Epithelial cell of esophagus (primary cell): Measurements from ENCODE around the gene MIPEP.
"Not testable (repeated sequence)": the region's sequence is repeated elsewhere in the genome, so short reads cannot be mapped to it uniquely, and the experiment has no call there.

Experiments used
- DNase-seq: peaks from one replicate; pipeline ENCODE4 v3.0.0; 2010; ENCODE audit warnings: low read depth
- H3K4me3 ChIP-seq: 2 replicates; pipeline ENCODE4 v1.5.1; 2011; ENCODE audit warnings: mild to moderate bottlenecking, low read length, control low read depth
- TF ChIP-seq, protein P1 (sequence below): IDR thresholded peaks from 2 replicates; pipeline ENCODE4 v1.5.1; 2011; ENCODE audit warnings: low read depth, mild to moderate bottlenecking, low read length, control low read depth, inconsistent platforms; ENCODE audit not compliant: insufficient read depth; ENCODE audit errors: missing control alignments

Gene MIPEP

DNA sequence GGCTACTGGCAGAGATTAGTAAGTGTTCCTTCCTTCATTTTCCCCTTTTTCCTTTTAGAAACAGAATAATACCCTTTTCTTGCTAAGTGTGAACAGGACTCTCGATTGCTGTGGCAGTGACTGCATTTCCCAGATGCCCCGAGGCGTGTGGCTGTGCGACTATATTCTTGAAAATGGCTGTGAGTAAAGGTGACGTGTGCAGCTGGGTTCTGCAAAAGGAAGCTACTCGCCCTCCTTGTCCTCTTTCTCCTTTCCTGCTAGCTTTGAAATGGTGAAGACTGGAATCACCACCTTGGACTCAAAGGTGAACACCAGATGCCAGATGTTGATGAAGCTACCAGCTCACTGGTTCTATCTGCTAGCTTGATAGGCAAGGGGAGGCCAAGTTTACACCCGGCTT, 121.4 kb downstream of the MIPEP start:
- TF ChIP-seq, protein P1, sequence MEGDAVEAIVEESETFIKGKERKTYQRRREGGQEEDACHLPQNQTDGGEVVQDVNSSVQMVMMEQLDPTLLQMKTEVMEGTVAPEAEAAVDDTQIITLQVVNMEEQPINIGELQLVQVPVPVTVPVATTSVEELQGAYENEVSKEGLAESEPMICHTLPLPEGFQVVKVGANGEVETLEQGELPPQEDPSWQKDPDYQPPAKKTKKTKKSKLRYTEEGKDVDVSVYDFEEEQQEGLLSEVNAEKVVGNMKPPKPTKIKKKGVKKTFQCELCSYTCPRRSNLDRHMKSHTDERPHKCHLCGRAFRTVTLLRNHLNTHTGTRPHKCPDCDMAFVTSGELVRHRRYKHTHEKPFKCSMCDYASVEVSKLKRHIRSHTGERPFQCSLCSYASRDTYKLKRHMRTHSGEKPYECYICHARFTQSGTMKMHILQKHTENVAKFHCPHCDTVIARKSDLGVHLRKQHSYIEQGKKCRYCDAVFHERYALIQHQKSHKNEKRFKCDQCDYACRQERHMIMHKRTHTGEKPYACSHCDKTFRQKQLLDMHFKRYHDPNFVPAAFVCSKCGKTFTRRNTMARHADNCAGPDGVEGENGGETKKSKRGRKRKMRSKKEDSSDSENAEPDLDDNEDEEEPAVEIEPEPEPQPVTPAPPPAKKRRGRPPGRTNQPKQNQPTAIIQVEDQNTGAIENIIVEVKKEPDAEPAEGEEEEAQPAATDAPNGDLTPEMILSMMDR = no peak
- DNase-seq = peak; percentile 83
- no peak overlapping the region for H3K4me3 ChIP-seq

DNA sequence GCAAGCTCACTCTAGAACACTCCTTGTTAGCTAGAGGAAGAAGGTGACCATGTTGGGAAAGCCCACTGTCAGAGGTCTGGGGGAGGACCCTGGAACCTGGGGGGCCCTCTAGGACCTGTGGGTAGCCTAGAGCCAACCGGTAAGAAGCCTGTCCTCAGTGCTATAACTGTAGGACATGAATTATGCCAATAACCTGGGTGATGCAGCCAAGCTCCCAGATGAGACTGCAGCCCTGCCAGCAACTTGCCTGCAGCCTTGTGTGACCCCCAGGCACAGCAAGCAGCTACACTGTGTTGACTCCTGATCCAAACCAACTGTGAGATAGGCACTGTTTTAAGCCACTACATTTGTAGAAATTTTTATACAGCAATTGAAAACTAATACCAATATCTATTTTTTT, 122.3 kb downstream of the MIPEP start:
- TF ChIP-seq, protein P1 = no peak
- no peak overlapping the region for H3K4me3 ChIP-seq
- no peak for DNase-seq

DNA sequence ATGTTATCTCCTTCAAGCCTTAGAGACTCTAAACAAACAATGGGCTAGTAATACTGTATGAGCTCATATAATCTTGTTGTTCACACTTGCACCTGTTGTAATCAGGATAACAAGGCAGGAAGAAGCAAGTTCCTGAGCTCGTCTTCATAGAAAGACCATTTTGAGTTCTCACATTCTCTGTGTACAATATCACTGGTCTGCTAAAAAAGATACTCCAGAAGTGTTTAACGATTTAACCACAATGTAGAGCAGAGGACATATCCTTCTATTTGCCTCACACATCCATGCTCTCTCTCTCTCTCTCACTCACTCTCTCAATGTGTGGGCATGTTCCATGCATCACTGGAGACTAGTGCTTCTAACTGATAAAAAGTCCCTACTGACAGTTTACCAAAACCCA, 122.9 kb downstream of the MIPEP start:
- DNase-seq = no peak
- H3K4me3 ChIP-seq = no peak overlapping the region
- TF ChIP-seq, protein P1 = no peak

DNA sequence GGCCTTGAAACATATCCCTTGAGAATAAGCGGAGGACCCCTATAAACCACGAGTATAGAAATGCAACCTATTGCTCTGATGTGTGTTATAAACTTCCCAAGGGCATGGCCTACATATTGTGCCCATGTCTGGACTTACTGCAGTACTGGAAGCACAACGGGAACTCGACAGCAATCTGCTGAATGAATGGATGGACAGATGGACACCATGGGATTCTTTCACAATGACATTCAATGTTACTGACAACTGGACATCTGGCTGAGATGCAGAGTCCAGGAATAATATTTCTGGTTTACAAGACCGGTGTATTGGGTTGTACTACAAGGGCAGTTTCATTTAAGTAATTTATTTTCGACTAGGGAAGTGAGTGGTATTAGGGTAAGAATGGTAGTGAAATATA, 123.7 kb downstream of the MIPEP start:
- no peak overlapping the region for H3K4me3 ChIP-seq
- DNase-seq = no peak
- TF ChIP-seq, protein P1 = no peak

DNA sequence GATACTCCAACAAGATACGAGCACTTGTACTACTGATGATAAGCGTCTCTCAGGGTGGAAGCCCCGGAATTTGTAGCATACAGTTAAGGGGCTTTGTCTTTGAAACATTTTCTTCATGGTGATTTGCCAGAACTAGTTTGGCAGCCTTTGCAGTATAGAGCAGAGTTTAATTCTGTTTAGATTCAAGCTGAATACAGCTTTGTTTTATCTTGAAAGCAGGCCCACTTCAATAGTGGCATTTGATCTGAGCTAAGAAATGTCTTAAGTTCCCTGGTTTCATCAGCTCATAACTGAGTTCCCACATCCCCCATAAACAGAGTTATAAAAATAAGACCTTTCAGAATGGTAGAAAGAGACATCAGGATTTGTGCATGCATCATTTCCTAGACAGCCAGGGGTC, 125.9 kb downstream of the MIPEP start:
- TF ChIP-seq, protein P1 = no peak
- DNase-seq = no peak
- H3K4me3 ChIP-seq = no peak overlapping the region

DNA sequence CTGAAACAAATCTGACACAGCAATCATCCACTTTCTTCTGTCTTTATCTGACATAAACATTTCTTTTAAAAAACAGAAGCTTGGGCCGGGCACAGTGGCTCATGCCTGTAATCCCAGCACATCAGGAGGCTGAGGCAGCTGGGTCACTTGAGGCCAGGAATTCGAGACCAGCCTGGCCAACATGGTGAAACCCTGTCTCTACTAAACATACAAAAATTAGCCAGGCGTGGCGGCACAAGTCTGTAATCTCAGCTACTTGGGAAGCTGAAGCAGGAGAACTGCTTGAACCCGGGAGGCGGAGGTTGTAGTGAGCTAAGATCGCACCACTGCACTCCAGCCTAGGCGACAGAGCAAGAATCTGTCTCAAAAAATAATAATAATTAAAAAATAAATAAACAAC, 127.4 kb downstream of the MIPEP start:
- not testable (repeated sequence) for DNase-seq, H3K4me3 ChIP-seq

DNA sequence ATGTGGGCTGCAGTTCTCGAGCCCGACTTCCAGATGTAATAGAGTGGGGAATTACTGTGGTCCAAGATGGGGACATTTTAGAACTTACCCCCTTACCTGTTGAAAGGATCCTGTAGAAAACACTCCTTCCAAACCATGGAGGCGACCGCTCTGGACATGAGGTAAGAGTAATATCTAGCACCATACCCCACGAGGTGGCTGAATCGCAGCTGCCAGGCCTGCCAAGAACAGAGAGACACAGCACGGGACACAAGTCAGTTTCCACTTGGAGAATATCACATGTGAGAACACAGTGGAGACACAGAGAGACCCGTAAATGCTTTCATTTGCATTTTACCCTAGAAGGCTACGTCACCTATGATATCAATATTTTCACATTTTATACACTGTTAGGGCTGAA, 129.2 kb downstream of the MIPEP start:
- TF ChIP-seq, protein P1 = no peak
- no peak overlapping the region for H3K4me3 ChIP-seq
- no peak for DNase-seq

DNA sequence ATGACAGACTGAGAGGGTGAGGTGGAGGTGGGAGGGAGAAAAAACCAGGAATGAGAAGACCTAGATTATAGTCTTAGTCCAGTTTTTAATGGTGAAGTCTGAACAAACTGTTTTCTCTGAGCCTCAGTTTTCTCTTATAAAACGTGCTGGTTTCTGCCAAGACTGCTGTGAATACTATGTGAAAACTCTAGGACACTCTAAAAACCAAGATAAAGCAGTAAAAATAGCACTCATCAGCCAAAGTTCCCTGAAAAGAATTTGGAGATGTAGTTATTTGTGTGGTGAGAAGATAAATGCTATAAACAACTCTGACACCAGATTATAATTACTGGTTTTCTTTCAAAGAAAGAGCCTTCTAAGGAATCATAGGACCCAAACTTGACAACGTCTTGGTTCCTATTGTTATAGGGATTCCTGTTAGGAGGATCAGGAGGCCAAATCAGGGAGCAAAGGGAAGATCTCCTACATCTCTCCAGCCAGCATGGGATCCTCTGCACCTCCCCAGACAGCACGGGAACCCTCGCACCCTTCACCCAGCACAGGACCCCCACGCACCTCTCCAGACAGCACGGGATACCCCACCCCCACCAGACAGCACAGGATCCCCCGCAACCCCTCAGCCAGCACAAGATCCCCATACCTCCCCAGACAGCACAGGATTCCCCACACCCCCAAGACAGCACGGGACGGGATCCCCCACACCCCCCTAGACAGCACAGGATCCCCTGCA, 130.2 kb downstream of the MIPEP start:
- no peak for DNase-seq
- TF ChIP-seq, protein P1 = no peak
- H3K4me3 ChIP-seq = no peak overlapping the region
